ENCODE results near the gene FLII. TPM values are rescaled to one million over a fixed set of nuclear protein-coding genes. Genes with fewer than 3 reads are reported as not detected.

FLII gene
- polyA plus RNA-seq, 1 of the 3 experiments (the other 2 are of a cell fraction), result 244 TPM

- ChIA-PET POLR2A (interaction anchor here (1.4 kb wide), 1 partner anchor 9 kb away, joined by 3 read pairs; no protein-coding TSS in a partner anchor), CTCF (interaction anchor here (0.6 to 1.6 kb wide), 5 partner anchors 11 to 15 kb away, joined by 3 to 5 read pairs (median 3); no protein-coding TSS in a partner anchor)
- no peak overlapping the region for H3K4me3 ChIP-seq (ENCODE audit: low read depth in 2 of 2, low read length in 1 of 2)
- no peak overlapping the region for H3K27ac ChIP-seq (ENCODE audit: low read depth in 2 of 2, low read length in 1 of 2)
- no peak overlapping the region for H3K9ac ChIP-seq
- H3K4me2 ChIP-seq, result no peak overlapping the region
- TF ChIP-seq RCOR1 (IDR thresholded peaks at IDR 0.05; ENCODE audit: low read length), result no peak
- TF ChIP-seq, protein P1, sequence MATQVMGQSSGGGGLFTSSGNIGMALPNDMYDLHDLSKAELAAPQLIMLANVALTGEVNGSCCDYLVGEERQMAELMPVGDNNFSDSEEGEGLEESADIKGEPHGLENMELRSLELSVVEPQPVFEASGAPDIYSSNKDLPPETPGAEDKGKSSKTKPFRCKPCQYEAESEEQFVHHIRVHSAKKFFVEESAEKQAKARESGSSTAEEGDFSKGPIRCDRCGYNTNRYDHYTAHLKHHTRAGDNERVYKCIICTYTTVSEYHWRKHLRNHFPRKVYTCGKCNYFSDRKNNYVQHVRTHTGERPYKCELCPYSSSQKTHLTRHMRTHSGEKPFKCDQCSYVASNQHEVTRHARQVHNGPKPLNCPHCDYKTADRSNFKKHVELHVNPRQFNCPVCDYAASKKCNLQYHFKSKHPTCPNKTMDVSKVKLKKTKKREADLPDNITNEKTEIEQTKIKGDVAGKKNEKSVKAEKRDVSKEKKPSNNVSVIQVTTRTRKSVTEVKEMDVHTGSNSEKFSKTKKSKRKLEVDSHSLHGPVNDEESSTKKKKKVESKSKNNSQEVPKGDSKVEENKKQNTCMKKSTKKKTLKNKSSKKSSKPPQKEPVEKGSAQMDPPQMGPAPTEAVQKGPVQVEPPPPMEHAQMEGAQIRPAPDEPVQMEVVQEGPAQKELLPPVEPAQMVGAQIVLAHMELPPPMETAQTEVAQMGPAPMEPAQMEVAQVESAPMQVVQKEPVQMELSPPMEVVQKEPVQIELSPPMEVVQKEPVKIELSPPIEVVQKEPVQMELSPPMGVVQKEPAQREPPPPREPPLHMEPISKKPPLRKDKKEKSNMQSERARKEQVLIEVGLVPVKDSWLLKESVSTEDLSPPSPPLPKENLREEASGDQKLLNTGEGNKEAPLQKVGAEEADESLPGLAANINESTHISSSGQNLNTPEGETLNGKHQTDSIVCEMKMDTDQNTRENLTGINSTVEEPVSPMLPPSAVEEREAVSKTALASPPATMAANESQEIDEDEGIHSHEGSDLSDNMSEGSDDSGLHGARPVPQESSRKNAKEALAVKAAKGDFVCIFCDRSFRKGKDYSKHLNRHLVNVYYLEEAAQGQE (IDR thresholded peaks at IDR 0.05; ENCODE audit: low read depth, low read length), result no peak
- no peak for TF ChIP-seq GABPA (IDR thresholded peaks at IDR 0.05; ENCODE audit: low read depth)
- no peaks in the 10 kb centered on the region for H3F3A ChIP-seq (replicated peaks; ENCODE audit: insufficient read depth)
- peaks cover 77% of the 10 kb centered on the region for H3K79me2 ChIP-seq (ENCODE audit: insufficient read depth)
- 90% methylated on average over 4 of the region's 7 CpGs for WGBS (ENCODE audit: low lambda C conversion rate)
- H2AFZ ChIP-seq (ENCODE audit: low read depth), result no peak overlapping the region
- no peaks in the 10 kb centered on the region for H3K9me2 ChIP-seq
- peaks cover 0 to 9% of the 10 kb centered on the region in 2 experiments; a peak in 1 of 4 replicates for H3K4me1 ChIP-seq (ENCODE audit: control insufficient read depth in 1 of 2, insufficient read depth in 2 of 2, low read depth in 1 of 2, low read length in 1 of 2)
- no peaks in the 10 kb centered on the region for H3K9me3 ChIP-seq
- H3K27me3 ChIP-seq (ENCODE audit: insufficient read depth), result no peaks in the 10 kb centered on the region
- H4K20me1 ChIP-seq (ENCODE audit: insufficient read depth), result peaks cover 73% of the 10 kb centered on the region
- peaks cover 9 to 35% of the 10 kb centered on the region in 2 experiments for H3K36me3 ChIP-seq (replicated peaks in 1 of 2; ENCODE audit: control insufficient read depth in 1 of 2, insufficient read depth in 2 of 2, low read length in 1 of 2)
- DNase-seq, result no peak
Measured at GRCh38 chr17:18203308-18203707, 55.2 kb downstream of the FLII start.

- no peaks in the 10 kb centered on the region for H3K9me3 ChIP-seq
- H3K27me3 ChIP-seq (ENCODE audit: insufficient read depth), result no peaks in the 10 kb centered on the region
- H3K79me2 ChIP-seq (ENCODE audit: insufficient read depth), result peaks cover 97% of the 10 kb centered on the region
- H3K4me1 ChIP-seq (ENCODE audit: control insufficient read depth in 1 of 2, insufficient read depth in 2 of 2, low read depth in 1 of 2, low read length in 1 of 2), result peaks cover 0 to 9% of the 10 kb centered on the region in 2 experiments; a peak in 2 of 4 replicates
- H2AFZ ChIP-seq (ENCODE audit: low read depth), result no peak overlapping the region
- H4K20me1 ChIP-seq (ENCODE audit: insufficient read depth), result peaks cover 77% of the 10 kb centered on the region
- CTCF ChIA-PET, result interaction anchor here (1.7 to 2.1 kb wide), 2 partner anchors 9 to 17 kb away, joined by 7 to 9 read pairs; no protein-coding TSS in a partner anchor
- POLR2A ChIA-PET, result interaction anchor here (1.1 to 1.2 kb wide), 2 partner anchors 18 kb away, joined by 3 to 5 read pairs; partner anchors contain the start of gene ALKBH5
- no peaks in the 10 kb centered on the region for H3K9me2 ChIP-seq
- H3F3A ChIP-seq (replicated peaks; ENCODE audit: insufficient read depth), result no peaks in the 10 kb centered on the region
- no peak overlapping the region for H3K9ac ChIP-seq
- 97% methylated on average over 4 of the region's 4 CpGs for WGBS (ENCODE audit: low lambda C conversion rate)
- no peak overlapping the region for H3K27ac ChIP-seq (ENCODE audit: low read depth in 2 of 2, low read length in 1 of 2)
- DNase-seq, result no peak
- TF ChIP-seq TCF12 (IDR thresholded peaks at IDR 0.05) (no peak), EZH2phosphoT487 (IDR thresholded peaks at IDR 0.05; ENCODE audit: borderline replicate concordance, low read depth) (no peak), MAX (IDR thresholded peaks at IDR 0.05; ENCODE audit: low read depth) (no peak), FOSL2 (IDR thresholded peaks at IDR 0.05; ENCODE audit: borderline replicate concordance, low read depth) (no peak), POLR2AphosphoS5 (IDR thresholded peaks at IDR 0.05; ENCODE audit: low read depth, low read length) (no peak), YY1 (IDR thresholded peaks at IDR 0.05; ENCODE audit: low read depth) (no peak), RAD21 (IDR thresholded peaks at IDR 0.05; ENCODE audit: low read length) (no peak), CHD2 (IDR thresholded peaks at IDR 0.05; ENCODE audit: low read length, partially characterized antibody) (no peak), SMC3 (IDR thresholded peaks at IDR 0.05; ENCODE audit: low read depth, low read length) (no peak), TEAD4 (IDR thresholded peaks at IDR 0.05; ENCODE audit: borderline replicate concordance, insufficient read depth) (no peak)
- TF ChIP-seq, protein P2, sequence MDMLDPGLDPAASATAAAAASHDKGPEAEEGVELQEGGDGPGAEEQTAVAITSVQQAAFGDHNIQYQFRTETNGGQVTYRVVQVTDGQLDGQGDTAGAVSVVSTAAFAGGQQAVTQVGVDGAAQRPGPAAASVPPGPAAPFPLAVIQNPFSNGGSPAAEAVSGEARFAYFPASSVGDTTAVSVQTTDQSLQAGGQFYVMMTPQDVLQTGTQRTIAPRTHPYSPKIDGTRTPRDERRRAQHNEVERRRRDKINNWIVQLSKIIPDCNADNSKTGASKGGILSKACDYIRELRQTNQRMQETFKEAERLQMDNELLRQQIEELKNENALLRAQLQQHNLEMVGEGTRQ (IDR thresholded peaks at IDR 0.05; ENCODE audit: borderline replicate concordance, low read depth, low read length), result no peak
- TF ChIP-seq, protein P3, sequence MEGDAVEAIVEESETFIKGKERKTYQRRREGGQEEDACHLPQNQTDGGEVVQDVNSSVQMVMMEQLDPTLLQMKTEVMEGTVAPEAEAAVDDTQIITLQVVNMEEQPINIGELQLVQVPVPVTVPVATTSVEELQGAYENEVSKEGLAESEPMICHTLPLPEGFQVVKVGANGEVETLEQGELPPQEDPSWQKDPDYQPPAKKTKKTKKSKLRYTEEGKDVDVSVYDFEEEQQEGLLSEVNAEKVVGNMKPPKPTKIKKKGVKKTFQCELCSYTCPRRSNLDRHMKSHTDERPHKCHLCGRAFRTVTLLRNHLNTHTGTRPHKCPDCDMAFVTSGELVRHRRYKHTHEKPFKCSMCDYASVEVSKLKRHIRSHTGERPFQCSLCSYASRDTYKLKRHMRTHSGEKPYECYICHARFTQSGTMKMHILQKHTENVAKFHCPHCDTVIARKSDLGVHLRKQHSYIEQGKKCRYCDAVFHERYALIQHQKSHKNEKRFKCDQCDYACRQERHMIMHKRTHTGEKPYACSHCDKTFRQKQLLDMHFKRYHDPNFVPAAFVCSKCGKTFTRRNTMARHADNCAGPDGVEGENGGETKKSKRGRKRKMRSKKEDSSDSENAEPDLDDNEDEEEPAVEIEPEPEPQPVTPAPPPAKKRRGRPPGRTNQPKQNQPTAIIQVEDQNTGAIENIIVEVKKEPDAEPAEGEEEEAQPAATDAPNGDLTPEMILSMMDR (IDR thresholded peaks at IDR 0.05), result no peak
- no peak overlapping the region for H3K4me2 ChIP-seq
- H3K4me3 ChIP-seq (ENCODE audit: low read depth in 2 of 2, low read length in 1 of 2), result no peak overlapping the region
- peaks cover 29 to 39% of the 10 kb centered on the region in 2 experiments for H3K36me3 ChIP-seq (replicated peaks in 1 of 2; ENCODE audit: control insufficient read depth in 1 of 2, insufficient read depth in 2 of 2, low read length in 1 of 2)
Measured at GRCh38 chr17:18201108-18201507, 57.4 kb downstream of the FLII start.

All from SK-N-SH (cell line).